H9 (cell line): ENCODE data around the gene SST. TPM values are rescaled to one million over a fixed set of nuclear protein-coding genes. Genes with fewer than 3 reads are reported as not detected.

Experiments used
- DNase-seq: peaks from one replicate; pipeline ENCODE4 v3.0.0-alpha.2; 2017
- H2AFZ ChIP-seq: one replicate; pipeline ENCODE4 v1.6.1; 2013; ENCODE audit warnings: mild to moderate bottlenecking, low read length, control low read depth, moderate library complexity
- H2AK5ac ChIP-seq: 2 replicates; pipeline ENCODE4 v1.6.1; 2013; ENCODE audit warnings: low read length, control low read depth, mixed read lengths; ENCODE audit not compliant: insufficient read length
- H2BK120ac ChIP-seq: one replicate; pipeline ENCODE4 v1.6.1; 2013; ENCODE audit warnings: low read depth, mild to moderate bottlenecking, low read length, control low read depth, inconsistent platforms; ENCODE audit not compliant: poor library complexity, severe bottlenecking
- H2BK12ac ChIP-seq: 2 replicates; pipeline ENCODE4 v1.6.1; 2013; ENCODE audit warnings: low read length, control low read depth, mixed read lengths, low read depth; ENCODE audit not compliant: insufficient read length
- H2BK15ac ChIP-seq: 2 replicates; pipeline ENCODE4 v1.6.1; 2013; ENCODE audit warnings: low read depth, low read length, control low read depth
- H2BK20ac ChIP-seq: one replicate; pipeline ENCODE4 v1.6.1; 2013; ENCODE audit warnings: low read depth, mild to moderate bottlenecking, low read length, control low read depth, inconsistent platforms; ENCODE audit not compliant: poor library complexity, severe bottlenecking
- H2BK5ac ChIP-seq: 2 replicates; pipeline ENCODE4 v1.6.1; 2013; ENCODE audit warnings: low read length, control low read depth, mixed read lengths; ENCODE audit not compliant: insufficient read length
- H3K14ac ChIP-seq: 2 replicates; pipeline ENCODE4 v1.6.1; 2013; ENCODE audit warnings: low read length, control low read depth; ENCODE audit not compliant: insufficient read depth
- H3K18ac ChIP-seq: 2 replicates; pipeline ENCODE4 v1.6.1; 2013; ENCODE audit warnings: low read depth, mild to moderate bottlenecking, mixed read lengths, low read length, control low read depth; ENCODE audit not compliant: insufficient read length
- H3K23ac ChIP-seq: 2 replicates; pipeline ENCODE4 v1.6.1; 2013; ENCODE audit warnings: low read length, control low read depth, mixed read lengths, low read depth; ENCODE audit not compliant: insufficient read length
- H3K23me2 ChIP-seq: 2 replicates; pipeline ENCODE4 v1.6.1; 2013; ENCODE audit warnings: low read depth, mild to moderate bottlenecking, mixed read lengths, low read length, control low read depth; ENCODE audit not compliant: insufficient read length, poor library complexity, severe bottlenecking
- H3K27ac ChIP-seq: 2 replicates; pipeline ENCODE4 v1.5.1; 2013; ENCODE audit warnings: low read length, control low read depth, mixed read lengths, low read depth; ENCODE audit not compliant: insufficient read length
- H3K27me3 ChIP-seq: 2 replicates; pipeline ENCODE4 v1.6.1; 2013; ENCODE audit warnings: low read length, control low read depth, inconsistent platforms; ENCODE audit not compliant: insufficient read depth
- H3K4ac ChIP-seq: 2 replicates; pipeline ENCODE4 v1.6.1; 2013; ENCODE audit warnings: low read depth, mild to moderate bottlenecking, control low read depth, inconsistent platforms, low read length, moderate library complexity
- H3K4me1 ChIP-seq: 2 replicates; pipeline ENCODE4 v1.6.1; 2013; ENCODE audit warnings: low read length, control low read depth, inconsistent platforms; ENCODE audit not compliant: insufficient read depth
- H3K4me2 ChIP-seq: 2 replicates; pipeline ENCODE4 v1.6.1; 2013; ENCODE audit warnings: low read length, control low read depth, mixed read lengths; ENCODE audit not compliant: insufficient read length, insufficient read depth
- H3K56ac ChIP-seq: 2 replicates; pipeline ENCODE4 v1.6.1; 2013; ENCODE audit warnings: low read depth, mild to moderate bottlenecking, mixed read lengths, low read length, control low read depth; ENCODE audit not compliant: insufficient read length
- H3K79me1 ChIP-seq: 2 replicates; pipeline ENCODE4 v1.6.1; 2013; ENCODE audit warnings: low read depth, mild to moderate bottlenecking, moderate library complexity, low read length, control low read depth, inconsistent platforms; ENCODE audit not compliant: insufficient read depth, poor library complexity, severe bottlenecking
- H3K79me2 ChIP-seq: 2 replicates; pipeline ENCODE4 v1.6.1; 2013; ENCODE audit warnings: low read length, control low read depth, inconsistent platforms; ENCODE audit not compliant: insufficient read depth
- H3K9ac ChIP-seq: 2 replicates; pipeline ENCODE4 v1.6.1; 2013; ENCODE audit warnings: low read length, control low read depth, mixed read lengths; ENCODE audit not compliant: insufficient read length; ENCODE audit errors: extremely low read depth
- H3K9me3 ChIP-seq: one replicate; pipeline ENCODE4 v1.6.1; 2013; ENCODE audit warnings: low read depth, low read length, inconsistent platforms; ENCODE audit not compliant: control insufficient read depth
- H3T11ph ChIP-seq: one replicate; pipeline ENCODE4 v1.6.1; 2013; ENCODE audit warnings: mild to moderate bottlenecking, low read length, control low read depth, inconsistent platforms
- H4K20me1 ChIP-seq: one replicate; pipeline ENCODE4 v1.6.1; 2013; ENCODE audit not compliant: control insufficient read depth, insufficient read length, insufficient read depth
- H4K5ac ChIP-seq: 2 replicates; pipeline ENCODE4 v1.6.1; 2013; ENCODE audit warnings: low read depth, mild to moderate bottlenecking, mixed read lengths, low read length, control low read depth; ENCODE audit not compliant: insufficient read length
- H4K8ac ChIP-seq: replicated peaks from 2 replicates; pipeline ENCODE4 v1.6.1; 2013; ENCODE audit warnings: low read length, control low read depth, mixed read lengths, low read depth; ENCODE audit not compliant: insufficient read length
- H4K91ac ChIP-seq: 2 replicates; pipeline ENCODE4 v1.6.1; 2013; ENCODE audit warnings: low read depth, mild to moderate bottlenecking, moderate library complexity, mixed read lengths, low read length, control low read depth; ENCODE audit not compliant: insufficient read length
- H3K27ac Mint-ChIP-seq, 3 experiments: 2 replicates in 2 of 3; 3 replicates in 1 of 3; pipeline ENCODE4 v1.8.0; 2020 to 2021; ENCODE audit warnings: mixed read lengths in 3 of 3, mild to moderate bottlenecking in 1 of 3, moderate library complexity in 1 of 3
- H3K27me3 Mint-ChIP-seq: 2 replicates; pipeline ENCODE4 v1.8.0; 2021; ENCODE audit warnings: low read depth, mild to moderate bottlenecking, moderate library complexity, mixed read lengths
- H3K36me3 Mint-ChIP-seq, 3 experiments: 2 replicates in 2 of 3; 3 replicates in 1 of 3; pipeline ENCODE4 v1.8.0; 2020 to 2021; ENCODE audit warnings: low read depth in 3 of 3, mixed read lengths in 3 of 3; ENCODE audit not compliant: insufficient read depth in 1 of 3
- H3K4me1 Mint-ChIP-seq, 2 experiments: 2 replicates each; pipeline ENCODE4 v1.8.0; 2020; ENCODE audit warnings: mixed read lengths in 2 of 2
- H3K4me3 Mint-ChIP-seq, 2 experiments: 2 replicates in 1 of 2; 3 replicates in 1 of 2; pipeline ENCODE4 v1.8.0; 2020 to 2021; ENCODE audit warnings: mild to moderate bottlenecking in 2 of 2, mixed read lengths in 2 of 2, moderate library complexity in 1 of 2
- H3K9me3 Mint-ChIP-seq, 2 experiments: 2 replicates in 1 of 2; 3 replicates in 1 of 2; pipeline ENCODE4 v1.8.0; 2020; ENCODE audit warnings: mild to moderate bottlenecking in 2 of 2, mixed read lengths in 2 of 2, moderate library complexity in 1 of 2
- CTCF ChIP-seq: fragments of 200-600 bp; sonication (generic); conservative IDR thresholded peaks from 3 replicates; pipeline ENCODE4 v1.8.0; 2021; ENCODE audit warnings: antibody characterized with exemption, mild to moderate bottlenecking
- total RNA-seq: library from RNA; stranded (reverse); gene quantifications from 2 replicates; pipeline ENCODE4 v1.2.1, GENCODE V29; 2021

SST gene
- total RNA-seq, 1 experiment from 2014 or later = not detected

- Histone ChIP-seq H3K27ac (no peak overlapping the region), H4K91ac (no peak overlapping the region), H2BK5ac (no peak overlapping the region), H2AK5ac (no peak overlapping the region), H3K79me2 (no peaks in the 10 kb centered on the region), H2BK12ac (no peak overlapping the region), H2AFZ (no peak overlapping the region), H3K4me1 (no peaks in the 10 kb centered on the region), H4K8ac (no peak overlapping the region), H3K18ac (no peak overlapping the region), H3K4me2 (no peak overlapping the region), H3K23me2 (no peaks in the 10 kb centered on the region), H4K20me1 (no peaks in the 10 kb centered on the region), H3K9me3 (no peaks in the 10 kb centered on the region), H3K79me1 (no peaks in the 10 kb centered on the region), H4K5ac (no peak overlapping the region), H2BK15ac (no peak overlapping the region), H3K4ac (no peak overlapping the region), H2BK20ac (no peak overlapping the region), H3K56ac (no peak overlapping the region), H3K14ac (no peak overlapping the region), H3K27me3 (no peaks in the 10 kb centered on the region), H3K23ac (no peak overlapping the region), H3K9ac (no peak overlapping the region), H3T11ph (no peak overlapping the region), H2BK120ac (no peak overlapping the region)
- Mint-ChIP-seq H3K9me3 (no peaks in the 10 kb centered on the region), H3K36me3 (no peaks in the 10 kb centered on the region), H3K27me3 (peaks cover 4% of the 10 kb centered on the region; the same call in 1 of the 2 replicates), H3K4me3 (no peak overlapping the region), H3K27ac (no peak overlapping the region), H3K4me1 (no peaks in the 10 kb centered on the region)
- TF ChIP-seq CTCF = no peak
- no peak for DNase-seq
Observed at GRCh38 chr3:187708696-187709095, 38.5 kb upstream of the SST start.
